HepG2 (cell line): ENCODE results near the gene SSBP4. TPM values are rescaled to one million over a fixed set of nuclear protein-coding genes. Genes with fewer than 3 reads are reported as not detected.

Experiments
- ATAC-seq: fragments of 200-7000 bp; cut with Tn5 transposase; 3 replicates; pipeline ENCODE4 v1.9.1; 2020; ENCODE audit warnings: mild to moderate bottlenecking, moderate library complexity
- BruUV-seq: library from RNA; stranded (reverse); fragments of 400-500 nt; replicated peaks from 2 replicates; lab custom pipeline; 2021; lab: Mats Ljungman, UMichigan
- CTCF ChIA-PET: fragments of 300-600 bp; formaldehyde crosslinking; extraction: SDS; loops from one replicate; lab custom pipeline; 2021; ENCODE audit warnings: low total read pairs, inconsistent platforms, low intra/inter-chr PET ratio; lab: Yijun Ruan, JAX
- POLR2A ChIA-PET: fragments of 350-600 bp; sonication (Branson Sonifier 250); formaldehyde crosslinking; loops from one replicate; lab custom pipeline; 2020; ENCODE audit warnings: antibody characterized with exemption, inconsistent platforms; lab: Yijun Ruan, JAX
- DNase-seq: peaks from one replicate; pipeline ENCODE4 v3.0.0-alpha.2; 2015; ENCODE audit warnings: low spot score
- FAIRE-seq: peaks from 3 replicates; lab custom pipeline; 2011; peaks lifted over from hg19 to GRCh38; lab: Jason Lieb, UNC
- H2AFZ ChIP-seq: one replicate; pipeline ENCODE4 v1.6.1; 2011; ENCODE audit warnings: low read length, inconsistent platforms
- H3K27ac ChIP-seq: fragments of 300-600 bp; 3 replicates; pipeline ENCODE4 v1.8.0; 2011; ENCODE audit warnings: mixed run types, mild to moderate bottlenecking, mixed read lengths, low read length, inconsistent platforms; ENCODE audit not compliant: insufficient read depth; ENCODE audit errors: extremely low read length
- H3K27me3 ChIP-seq, 2 experiments: fragments of 200-600 bp in 1 of 2; 2 replicates in 1 of 2; 3 replicates in 1 of 2; pipeline versions ENCODE4 v1.6.0 to v1.8.0; 2011; ENCODE audit warnings: low read length in 2 of 2, mild to moderate bottlenecking in 2 of 2, moderate library complexity in 2 of 2, inconsistent platforms in 1 of 2; ENCODE audit not compliant: insufficient read depth in 2 of 2, control insufficient read depth in 1 of 2
- H3K36me3 ChIP-seq, 2 experiments: fragments of 200-600 bp in 1 of 2; replicated peaks in 1 of 2; 2 replicates in 1 of 2; 3 replicates in 1 of 2; pipeline versions ENCODE4 v1.5.1 to v1.8.0; 2011; ENCODE audit warnings: low read length in 2 of 2, inconsistent platforms in 1 of 2; ENCODE audit not compliant: insufficient read depth in 2 of 2, control insufficient read depth in 1 of 2
- H3K4me1 ChIP-seq: 2 replicates; pipeline ENCODE4 v1.5.1; 2012; ENCODE audit warnings: low read length, inconsistent platforms; ENCODE audit not compliant: insufficient read depth
- H3K4me2 ChIP-seq: 2 replicates; pipeline ENCODE4 v1.6.0; 2011; ENCODE audit warnings: low read depth, low read length, inconsistent platforms
- H3K4me3 ChIP-seq, 3 experiments: fragments of 200-600 bp in 1 of 3; sonication (generic), shearing (Covaris generic) in 1 of 3; replicated peaks in 1 of 3; 2 replicates each; pipeline ENCODE4 v1.5.1; 2011 to 2016; ENCODE audit warnings: low read length in 3 of 3, inconsistent platforms in 2 of 3, low read depth in 2 of 3, mild to moderate bottlenecking in 2 of 3, control low read depth in 1 of 3, mixed read lengths in 1 of 3; ENCODE audit not compliant: insufficient read depth in 1 of 3
- H3K79me2 ChIP-seq: one replicate; pipeline ENCODE4 v1.6.1; 2011; ENCODE audit warnings: low read length, inconsistent platforms; ENCODE audit not compliant: insufficient read depth
- H3K9ac ChIP-seq: 2 replicates; pipeline ENCODE4 v1.6.0; 2011; ENCODE audit warnings: mild to moderate bottlenecking, low read depth, low read length, inconsistent platforms; ENCODE audit not compliant: insufficient read depth
- H3K9me3 ChIP-seq: 2 replicates; pipeline ENCODE4 v1.5.1; 2012; ENCODE audit warnings: mild to moderate bottlenecking, low read length
- H4K20me1 ChIP-seq: 2 replicates; pipeline ENCODE4 v1.6.0; 2011; ENCODE audit warnings: inconsistent platforms, mild to moderate bottlenecking, low read length, moderate library complexity; ENCODE audit not compliant: insufficient read depth
- AGO2 ChIP-seq: fragments of 200-400 bp; formaldehyde crosslinking; optimal IDR thresholded peaks from 2 replicates; pipeline ENCODE3; 2017; ENCODE audit warnings: mild to moderate bottlenecking, low read depth, low read length, moderate library complexity
- KDM5B ChIP-seq: sonication (generic); formaldehyde crosslinking; IDR thresholded peaks from 2 replicates; pipeline ENCODE4 v1.4.0; 2020; ENCODE audit warnings: missing genetic modification reagents, mild to moderate bottlenecking, borderline replicate concordance
- NPAS2 ChIP-seq: sonication (generic); formaldehyde crosslinking; IDR thresholded peaks from 2 replicates; pipeline ENCODE4 v1.8.0; 2022; ENCODE audit warnings: mild to moderate bottlenecking, missing genetic modification reagents, borderline replicate concordance
- SPEN ChIP-seq: sonication (generic); formaldehyde crosslinking; IDR thresholded peaks from 2 replicates; pipeline ENCODE4 v1.5.1; 2020; ENCODE audit warnings: low read depth, mild to moderate bottlenecking, missing genetic modification reagents
- WGBS: methylation state at CpG from one replicate; pipeline ENCODE4 v1.1.6; 2017; ENCODE audit warnings: low lambda C conversion rate; 5-methylcytosine and 5-hydroxymethylcytosine counted together
- in situ Hi-C: cut with HindIII; loops from 2 replicates; pipeline ENCODE4 v1.10.0; 2017; ENCODE audit warnings: low pct_unique_long_range_greater_than_20kb; ENCODE audit not compliant: extremely low pct_ligation_motif_present
- intact Hi-C: fragments of 100-400 bp; cut with micrococcal nuclease; formaldehyde crosslinking; loops from one replicate; pipeline ENCODE4 v1.10.0; 2022; ENCODE audit not compliant: unreplicated experiment
- polyA plus RNA-seq, 8 experiments: library from polyadenylated mRNA; depleted of rRNA in 3 of 8; stranded (reverse) in 7 of 8; unstranded in 1 of 8; fragments of >200 nt; fragmentation: Illumina TruSeq in 4 of 8; extraction: Trizol in 4 of 8; gene quantifications; 2 replicates each; pipeline versions ENCODE4 v1.2.1 to v1.2.3, GENCODE V29; 2011 to 2016; ENCODE audit warnings: low read depth in 4 of 8, missing spikeins in 1 of 8, mixed read lengths in 1 of 8; ENCODE audit not compliant: insufficient read depth in 1 of 8
- total RNA-seq, 5 experiments: library from RNA; depleted of rRNA; stranded (reverse); fragments of >200 nt; fragmentation: Illumina TruSeq; extraction: Trizol; gene quantifications; 2 replicates each; pipeline ENCODE4 v1.2.3, GENCODE V29; 2016; ENCODE audit warnings: low read depth in 1 of 5
- TF ChIP-seq, protein P1 (sequence below): sonication (generic); formaldehyde crosslinking; IDR thresholded peaks from 2 replicates; pipeline ENCODE4 v1.5.0; 2020; ENCODE audit warnings: missing genetic modification reagents
- TF ChIP-seq, protein P2 (sequence below), 2 experiments: sonication (generic) in 1 of 2; formaldehyde crosslinking in 1 of 2; IDR thresholded peaks; 2 replicates each; pipeline versions ENCODE4 v1.4.0 to v1.6.1; 2018 to 2020; ENCODE audit warnings: missing genetic modification reagents in 2 of 2, borderline replicate concordance in 1 of 2, low read depth in 1 of 2, mild to moderate bottlenecking in 1 of 2, missing biosample characterization in 1 of 2

The SSBP4 gene
- total and polyA plus RNA-seq, 2 of the 13 experiments (the other 11 are each of a cell fraction or from before 2014, with no cell fraction given) = 20.8 to 39.5 TPM

DNA sequence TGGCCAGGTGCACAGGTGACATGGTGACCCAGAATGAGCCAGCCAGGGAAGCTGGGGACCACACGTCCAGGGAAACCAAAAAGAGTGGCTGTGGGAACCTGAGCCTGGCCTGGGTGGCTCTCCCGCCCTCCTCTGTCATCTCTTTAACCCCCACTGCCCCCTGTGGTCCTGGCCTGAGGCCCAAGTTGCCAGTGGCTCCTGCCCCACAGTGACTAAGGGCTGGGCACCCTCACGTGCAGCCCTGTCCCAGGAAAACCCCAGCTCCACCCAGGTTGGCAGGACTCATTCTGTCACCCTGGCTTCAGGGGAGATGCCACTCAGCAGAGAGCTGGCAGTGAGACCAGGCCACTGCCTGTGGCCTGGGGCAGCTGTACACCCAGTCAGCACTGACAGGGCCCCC lies 49.3 kb downstream of the SSBP4 start:
- peak overlapping the region in 1 of 3 experiments; percentile 65; a peak in 1 of 6 replicates for H3K4me3 ChIP-seq
- no peaks in the 10 kb centered on the region for H3K9me3 ChIP-seq
- H3K4me1 ChIP-seq = peaks cover 71% of the 10 kb centered on the region
- H3K79me2 ChIP-seq = peaks cover 16% of the 10 kb centered on the region
- intact Hi-C loops (loop anchor here (2.0 to 5.0 kb wide), 3 partner anchors 39 to 209 kb away; partner anchors contain the start of gene REX1BD), in situ Hi-C loops (no loop called here)
- CTCF ChIA-PET = interaction anchor here (1.1 to 1.5 kb wide), 2 partner anchors 20 to 119 kb away, joined by 3 read pairs; no protein-coding TSS in a partner anchor
- ATAC-seq (peak; percentile 1; the same call in 2 of the 3 replicates), FAIRE-seq (no peak), DNase-seq (no peak)
- H3K36me3 ChIP-seq = peaks cover 6 to 17% of the 10 kb centered on the region in 2 experiments; a peak in 3 of 5 replicates
- TF ChIP-seq KDM5B (0 out of 2 replicates have a peak, but pooled peaks have one; percentile 1), NPAS2 (CRISPR knock-in tag) (no peak), SPEN (0 out of 2 replicates have a peak, but pooled peaks have one; percentile 9), AGO2 (peak; percentile 7)
- TF ChIP-seq, protein P1, sequence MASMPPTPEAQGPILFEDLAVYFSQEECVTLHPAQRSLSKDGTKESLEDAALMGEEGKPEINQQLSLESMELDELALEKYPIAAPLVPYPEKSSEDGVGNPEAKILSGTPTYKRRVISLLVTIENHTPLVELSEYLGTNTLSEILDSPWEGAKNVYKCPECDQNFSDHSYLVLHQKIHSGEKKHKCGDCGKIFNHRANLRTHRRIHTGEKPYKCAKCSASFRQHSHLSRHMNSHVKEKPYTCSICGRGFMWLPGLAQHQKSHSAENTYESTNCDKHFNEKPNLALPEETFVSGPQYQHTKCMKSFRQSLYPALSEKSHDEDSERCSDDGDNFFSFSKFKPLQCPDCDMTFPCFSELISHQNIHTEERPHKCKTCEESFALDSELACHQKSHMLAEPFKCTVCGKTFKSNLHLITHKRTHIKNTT (CRISPR knock-in tag) = no peak
- TF ChIP-seq, protein P2, sequence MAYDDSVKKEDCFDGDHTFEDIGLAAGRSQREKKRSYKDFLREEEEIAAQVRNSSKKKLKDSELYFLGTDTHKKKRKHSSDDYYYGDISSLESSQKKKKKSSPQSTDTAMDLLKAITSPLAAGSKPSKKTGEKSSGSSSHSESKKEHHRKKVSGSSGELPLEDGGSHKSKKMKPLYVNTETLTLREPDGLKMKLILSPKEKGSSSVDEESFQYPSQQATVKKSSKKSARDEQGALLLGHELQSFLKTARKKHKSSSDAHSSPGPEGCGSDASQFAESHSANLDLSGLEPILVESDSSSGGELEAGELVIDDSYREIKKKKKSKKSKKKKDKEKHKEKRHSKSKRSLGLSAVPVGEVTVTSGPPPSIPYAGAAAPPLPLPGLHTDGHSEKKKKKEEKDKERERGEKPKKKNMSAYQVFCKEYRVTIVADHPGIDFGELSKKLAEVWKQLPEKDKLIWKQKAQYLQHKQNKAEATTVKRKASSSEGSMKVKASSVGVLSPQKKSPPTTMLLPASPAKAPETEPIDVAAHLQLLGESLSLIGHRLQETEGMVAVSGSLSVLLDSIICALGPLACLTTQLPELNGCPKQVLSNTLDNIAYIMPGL (CRISPR knock-in tag; IDR thresholded peaks at IDR 0.05; ENCODE audit: borderline replicate concordance in 1 of 2, low read depth in 1 of 2) = no peak
- 80% methylated on average over 1 of the region's 3 CpGs for WGBS
- peak overlapping the region; percentile 45 for H3K27ac ChIP-seq
- H3K4me2 ChIP-seq = peak overlapping the region; percentile 88; the same call in 1 of the 2 replicates
- H2AFZ ChIP-seq = no peak overlapping the region
- H3K27me3 ChIP-seq = no peaks in the 10 kb centered on the region
- BruUV-seq = no TSS peak
- no peak overlapping the region for H3K9ac ChIP-seq
- peaks cover 27% of the 10 kb centered on the region; the same call in 1 of the 2 replicates for H4K20me1 ChIP-seq
- POLR2A ChIA-PET = interaction anchor here (1.2 to 2.2 kb wide), 3 partner anchors 14 to 120 kb away, joined by 3 to 16 read pairs (median 9); partner anchors contain the start of genes REX1BD and UBA52
